ENCODE measurements around the gene ANGPTL2. TPM values are rescaled to one million over a fixed set of nuclear protein-coding genes. Genes with fewer than 3 reads are reported as not detected.

The ANGPTL2 gene
- total RNA-seq, 2 experiments from 2014 or later: not detected

GRCh38 chr9:127154390-127155191, 32.2 kb upstream of the ANGPTL2 start:
- no peak for DNase-seq
- TF ChIP-seq CTCF (IDR thresholded peaks at IDR 0.05): no peak
- no peak overlapping the region for H3K4me3 Mint-ChIP-seq
- H3K36me3 Mint-ChIP-seq (ENCODE audit: low read depth): no peaks in the 10 kb centered on the region
- H3K27me3 Mint-ChIP-seq: no peaks in the 10 kb centered on the region
- H3K4me1 Mint-ChIP-seq (ENCODE audit: low read depth): peaks cover 5% of the 10 kb centered on the region
- CTCF ChIA-PET: no interaction called here
- H3K27ac Mint-ChIP-seq: no peak overlapping the region
- H3K9me3 Mint-ChIP-seq: no peaks in the 10 kb centered on the region
- no peak for ATAC-seq
- intact Hi-C loops (cut with micrococcal nuclease): no loop called here
- POLR2A ChIA-PET: interaction anchor here (1.0 kb wide), 1 partner anchor 17 kb away, joined by 3 read pairs; no protein-coding TSS in a partner anchor

DNA sequence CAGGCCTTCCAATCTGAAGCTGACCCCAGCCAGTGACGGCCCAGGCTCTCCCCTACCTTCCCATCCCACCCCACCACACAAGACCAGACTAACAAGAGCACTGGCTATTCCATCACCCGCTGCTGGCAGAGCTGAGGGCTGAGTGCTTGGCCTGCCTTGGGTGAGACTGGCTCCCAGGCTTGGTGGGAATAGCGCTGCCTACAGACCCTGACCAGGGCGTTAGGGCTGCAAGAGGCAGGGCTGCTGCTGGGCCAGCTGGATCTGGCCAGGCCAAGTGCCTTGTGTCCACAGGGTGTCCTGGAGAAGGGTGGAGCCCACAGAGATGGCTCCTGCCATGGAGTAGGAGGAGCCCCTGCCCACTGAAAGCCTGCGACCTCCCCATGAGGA, 31.6 kb upstream of the ANGPTL2 start:
- H3K4me1 Mint-ChIP-seq (ENCODE audit: low read depth): peaks cover 5% of the 10 kb centered on the region
- intact Hi-C loops (cut with micrococcal nuclease): no loop called here
- H3K27ac Mint-ChIP-seq: no peak overlapping the region
- no peaks in the 10 kb centered on the region for H3K36me3 Mint-ChIP-seq (ENCODE audit: low read depth)
- H3K4me3 Mint-ChIP-seq: no peak overlapping the region
- DNase-seq: no peak
- CTCF ChIA-PET: no interaction called here
- POLR2A ChIA-PET: no interaction called here
- H3K27me3 Mint-ChIP-seq: no peaks in the 10 kb centered on the region
- H3K9me3 Mint-ChIP-seq: no peaks in the 10 kb centered on the region
- no peak for TF ChIP-seq CTCF (IDR thresholded peaks at IDR 0.05)
- ATAC-seq: no peak

DNA sequence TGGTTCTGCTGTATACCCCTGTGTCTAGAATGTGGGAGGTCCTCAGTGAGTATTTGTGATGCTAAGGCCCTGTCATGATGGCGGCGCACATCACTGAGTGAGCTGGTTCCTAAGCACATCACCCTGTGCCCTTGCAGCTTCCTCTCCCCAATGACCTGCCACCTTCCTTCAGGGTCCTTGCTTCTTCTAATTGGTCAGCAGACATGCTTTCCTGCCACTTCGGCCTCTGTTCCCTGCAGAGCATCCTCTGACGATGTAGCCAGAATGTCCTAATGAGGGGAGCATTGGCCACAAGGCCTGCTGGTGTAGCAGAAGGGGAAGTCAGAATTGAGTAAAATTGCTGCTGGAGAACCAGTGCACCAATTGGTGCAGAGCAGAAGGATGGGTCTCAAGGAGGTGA, 31.1 kb upstream of the ANGPTL2 start:
- no peak for DNase-seq
- CTCF ChIA-PET: no interaction called here

DNA sequence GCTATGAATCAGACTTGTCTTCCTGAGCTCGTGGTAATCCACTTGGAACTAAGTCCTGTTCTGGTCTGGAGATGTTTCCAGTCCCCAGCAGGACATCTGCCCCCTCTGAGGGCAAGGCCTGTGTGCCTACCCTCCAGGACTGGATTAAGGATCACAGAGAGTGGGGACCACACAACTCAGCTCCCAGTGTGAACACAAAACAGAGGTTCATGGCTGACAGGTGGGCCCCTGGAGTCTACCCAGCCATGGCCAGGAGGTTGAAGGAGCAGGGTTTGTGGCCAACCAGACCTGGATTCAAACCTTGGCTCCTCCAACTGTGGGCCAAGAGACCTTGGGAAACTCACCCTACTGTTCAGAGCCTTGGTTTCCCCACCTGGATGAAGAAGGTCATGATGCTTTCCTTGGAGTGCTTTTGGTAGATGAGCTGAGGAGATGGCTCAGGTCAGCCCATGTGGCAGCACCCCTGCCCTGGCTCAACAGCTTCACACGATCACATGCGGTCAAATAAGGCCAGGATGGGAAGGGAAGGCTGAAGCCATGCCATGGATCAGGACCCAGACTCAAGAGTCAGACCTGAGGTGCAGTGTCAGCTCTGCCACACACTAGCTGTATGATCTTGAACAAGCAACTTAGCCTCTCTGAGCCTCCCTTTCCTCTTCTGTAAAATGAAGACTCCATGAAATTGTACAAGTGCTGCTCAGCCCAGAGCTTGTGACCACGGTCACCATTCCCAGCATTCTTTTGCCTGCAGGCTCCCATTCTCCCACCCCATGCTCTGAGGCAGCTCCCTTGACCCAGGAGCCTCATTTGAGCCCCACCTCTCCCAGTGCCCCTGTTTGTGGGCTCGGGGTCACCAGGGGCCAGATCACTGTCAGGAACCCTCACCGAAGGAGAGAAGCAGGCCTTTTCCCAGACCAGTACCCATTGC, 27.3 kb upstream of the ANGPTL2 start:
- no peak for ATAC-seq
- no peak for DNase-seq
- peaks cover 5% of the 10 kb centered on the region for H3K4me1 Mint-ChIP-seq (ENCODE audit: low read depth)
- H3K36me3 Mint-ChIP-seq (ENCODE audit: low read depth): peaks cover 2% of the 10 kb centered on the region
- POLR2A ChIA-PET: interaction anchor here (0.7 kb wide), 1 partner anchor 12 kb away, joined by 3 read pairs; no protein-coding TSS in a partner anchor
- no peaks in the 10 kb centered on the region for H3K27me3 Mint-ChIP-seq
- TF ChIP-seq CTCF (IDR thresholded peaks at IDR 0.05): no peak
- intact Hi-C loops (cut with micrococcal nuclease): no loop called here
- CTCF ChIA-PET: interaction anchor here (2.1 kb wide), 1 partner anchor 10 kb away, joined by 6 read pairs; no protein-coding TSS in a partner anchor
- no peak overlapping the region for H3K27ac Mint-ChIP-seq
- peaks cover 3% of the 10 kb centered on the region for H3K9me3 Mint-ChIP-seq
- no peak overlapping the region for H3K4me3 Mint-ChIP-seq

More for the DNA sequence above, 31.1 kb upstream of the ANGPTL2 start:
- Mint-ChIP-seq H3K9me3 (no peaks in the 10 kb centered on the region), H3K36me3 (ENCODE audit: low read depth) (no peaks in the 10 kb centered on the region), H3K27me3 (no peaks in the 10 kb centered on the region), H3K4me3 (no peak overlapping the region), H3K4me1 (ENCODE audit: low read depth) (peaks cover 5% of the 10 kb centered on the region), H3K27ac (no peak overlapping the region)
- intact Hi-C loops (cut with micrococcal nuclease): no loop called here
- no peak for TF ChIP-seq CTCF (IDR thresholded peaks at IDR 0.05)
- POLR2A ChIA-PET: no interaction called here
- ATAC-seq: no peak
